ENCODE results near the gene DIAPH2.

DNA sequence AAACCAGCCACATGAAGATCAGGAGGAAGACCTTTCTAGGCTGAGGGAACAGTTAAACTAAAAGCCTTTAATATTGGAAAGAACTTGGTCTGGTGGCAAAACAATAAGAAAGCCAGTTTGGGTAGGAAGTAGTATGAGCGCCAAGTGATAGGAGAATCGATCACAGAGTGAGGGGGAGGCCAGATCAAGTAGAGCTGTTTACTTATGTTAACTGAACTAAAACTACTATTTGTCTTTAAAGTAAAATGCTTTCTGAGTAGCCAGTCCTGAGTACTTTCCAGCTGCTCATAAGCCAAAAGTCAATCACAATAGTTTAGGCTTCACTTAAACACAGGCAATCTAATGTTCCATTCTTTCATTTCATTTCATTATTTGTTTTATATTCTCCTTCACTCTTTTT lies 136.3 kb downstream of the DIAPH2 start:
- no peak for TF ChIP-seq POLR2A (IDR thresholded peaks at IDR 0.05; ENCODE audit: low read depth, low read length)
- no peak for TF ChIP-seq POLR2AphosphoS5 (IDR thresholded peaks at IDR 0.05; ENCODE audit: low read depth, low read length)
- TF ChIP-seq TAF1 (IDR thresholded peaks at IDR 0.05; ENCODE audit: borderline replicate concordance, low read depth, low read length): no peak

Measured in GM12892 (cell line).